Colon (tissue), 2 donors: ENCODE measurements around the gene SPIN1.

ENCODE experiments used
- FAIRE-seq: peaks from 2 replicates; lab custom pipeline; 2012; peaks lifted over from hg19 to GRCh38; lab: Jason Lieb, UNC
- donor health status: control.
- donor health status: control.

The SPIN1 gene

DNA sequence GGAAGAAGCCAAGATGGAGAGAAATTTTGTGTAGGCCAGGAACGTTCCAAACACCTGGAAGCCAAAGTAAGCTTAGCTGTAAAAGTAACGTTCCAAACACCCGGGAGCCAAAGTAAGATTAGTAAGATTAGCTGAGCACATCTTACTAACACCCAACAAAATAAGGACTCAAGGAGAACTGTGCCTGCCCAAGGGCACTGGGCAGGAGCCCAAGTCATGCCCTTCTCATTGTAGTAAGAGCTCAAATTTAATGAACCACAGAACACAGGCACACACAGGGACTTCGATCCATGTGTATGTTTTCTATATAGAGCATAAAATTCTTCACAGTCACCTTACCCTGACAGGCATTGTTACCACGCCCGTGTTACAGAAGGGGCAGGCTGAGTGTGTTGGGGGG lies 110.6 kb downstream of the SPIN1 start:
- FAIRE-seq: no peak

DNA sequence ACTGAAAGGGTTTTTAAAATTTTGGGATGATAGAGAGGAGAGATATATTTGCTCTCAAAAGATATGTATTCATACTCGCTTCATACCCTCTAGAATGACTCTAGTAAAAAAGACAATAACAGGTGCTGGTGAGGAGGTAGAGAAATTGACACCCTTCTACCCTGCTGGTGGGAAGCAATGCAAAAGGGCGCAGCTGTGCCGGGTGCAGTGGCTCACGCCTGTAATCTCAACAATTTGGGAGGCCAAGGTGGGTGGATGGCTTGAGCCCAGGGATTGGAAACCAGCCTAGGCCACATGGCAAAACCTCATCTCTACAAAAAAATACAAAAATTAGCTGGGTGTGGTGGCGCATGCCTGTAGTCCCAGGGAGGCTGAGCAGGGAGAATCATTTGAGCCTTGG lies 112.8 kb downstream of the SPIN1 start:
- FAIRE-seq: no peak

DNA sequence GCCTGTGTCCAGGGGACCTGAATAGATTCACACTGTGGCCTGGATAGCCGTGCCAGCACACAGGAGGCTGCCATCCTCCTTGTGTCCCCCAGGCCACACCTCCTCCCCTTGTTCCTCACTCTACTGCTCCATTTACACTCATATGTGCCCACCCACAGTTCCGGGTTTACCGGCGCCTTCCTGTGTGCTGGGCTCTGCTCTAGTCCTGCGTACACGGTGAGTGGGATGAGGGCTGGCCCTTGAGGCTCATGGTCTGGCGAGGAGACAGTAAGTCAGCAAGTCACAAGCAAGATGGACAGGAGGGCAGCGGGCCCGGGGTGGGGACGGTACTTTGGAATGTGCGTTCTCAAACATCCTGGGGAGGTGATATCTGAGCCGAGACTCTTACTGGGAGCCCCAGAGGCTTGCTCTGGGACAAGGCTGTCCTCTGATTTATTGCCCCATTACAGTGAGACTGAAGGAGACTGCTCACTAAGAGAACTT lies 114.3 kb downstream of the SPIN1 start:
- no peak for FAIRE-seq

DNA sequence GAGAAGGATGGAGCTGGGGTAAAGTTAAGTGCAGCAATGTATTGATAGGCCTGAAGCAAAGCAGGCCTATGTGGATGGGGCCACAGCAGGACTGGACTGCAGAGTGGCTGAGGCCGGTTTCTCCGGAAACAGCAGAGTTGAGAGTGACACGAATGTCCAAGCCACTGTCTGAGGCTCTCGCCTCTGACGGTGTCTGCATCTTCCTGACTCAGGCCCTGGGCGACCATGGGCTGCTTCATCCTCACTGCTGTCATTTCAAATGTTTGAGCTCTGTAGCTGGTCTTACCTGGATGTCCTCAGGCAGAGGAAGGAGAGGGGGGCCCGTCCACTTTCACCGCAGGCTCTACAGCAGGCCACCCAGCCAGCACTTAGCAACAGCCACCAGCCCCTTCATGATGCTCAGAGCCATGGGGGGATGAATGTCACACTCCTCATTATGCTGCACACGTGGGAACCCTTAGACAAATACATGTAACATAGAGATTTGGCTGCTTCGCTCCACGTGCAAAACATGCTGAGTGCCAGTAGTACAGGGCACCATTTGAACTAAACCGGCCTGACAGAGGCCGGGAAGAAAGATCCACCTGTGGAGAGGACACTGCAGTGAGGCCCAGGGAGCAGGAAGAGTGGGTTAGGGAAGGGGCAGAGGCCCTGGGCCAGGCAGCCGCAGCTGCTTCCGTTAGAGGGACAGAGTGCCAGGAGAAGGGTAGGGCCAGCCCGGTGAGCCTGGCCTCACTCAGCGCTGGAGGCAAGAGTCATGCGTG lies 115.0 kb downstream of the SPIN1 start:
- no peak for FAIRE-seq

DNA sequence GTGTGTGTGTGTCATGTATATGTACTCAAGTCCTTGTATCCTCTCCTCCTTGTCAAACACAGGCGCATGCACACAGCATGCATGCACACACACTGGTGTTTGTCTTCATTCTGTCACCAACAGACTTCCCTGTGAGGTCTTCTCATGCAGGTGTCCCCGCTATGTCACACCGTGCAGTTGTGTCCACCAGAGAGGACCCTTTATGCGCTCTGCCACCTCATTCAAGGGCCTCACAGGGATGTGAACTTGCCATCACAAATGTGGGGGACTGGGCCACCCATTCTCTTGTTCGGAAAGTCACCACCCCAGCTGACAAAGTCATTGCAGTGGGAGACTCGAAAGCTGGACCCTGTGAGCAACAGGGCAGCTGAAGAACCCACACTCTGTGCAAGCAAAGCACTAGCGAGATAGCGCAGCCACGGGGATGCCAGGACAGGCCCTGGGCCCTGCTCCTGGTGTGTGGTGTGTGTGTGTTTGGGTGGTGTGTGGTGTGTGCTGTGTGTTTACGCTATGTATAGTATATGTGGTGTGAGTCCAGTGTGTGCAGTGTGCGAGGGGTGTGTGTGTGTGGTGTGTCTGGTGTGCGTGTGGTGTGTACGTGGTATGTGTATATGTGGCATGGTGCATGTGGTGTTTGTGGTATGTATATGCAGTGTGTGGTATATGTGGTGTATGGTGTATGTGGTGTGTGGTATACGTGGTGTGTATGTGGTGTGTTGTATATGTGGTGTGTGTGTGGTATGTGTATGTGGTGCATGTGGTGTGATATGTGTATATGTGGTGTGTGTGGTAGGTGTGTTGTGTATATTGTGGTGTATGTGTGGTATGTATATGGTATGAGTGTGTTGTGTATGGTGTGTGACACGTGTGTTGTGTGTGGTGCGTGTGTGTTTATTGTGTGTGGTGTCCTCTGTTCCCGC lies 115.9 kb downstream of the SPIN1 start:
- no peak for FAIRE-seq

DNA sequence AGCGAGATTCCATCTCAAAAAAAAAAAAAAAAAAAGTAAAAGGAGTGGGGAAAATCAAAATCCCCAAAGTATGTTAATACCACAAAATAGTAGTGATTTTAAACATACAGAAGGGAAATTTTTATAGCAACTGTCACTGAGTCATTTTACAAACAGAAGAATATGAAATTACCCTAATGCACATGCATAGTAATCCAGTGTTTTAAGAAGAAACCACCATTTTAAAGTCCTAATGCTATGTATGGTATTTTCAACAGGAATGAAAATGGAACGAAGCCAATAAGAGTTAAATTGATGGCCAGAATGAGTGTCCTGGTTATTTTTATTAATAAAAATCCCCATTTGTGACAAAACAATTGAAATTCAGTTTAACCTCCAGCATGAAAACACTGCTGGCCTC lies 120.1 kb downstream of the SPIN1 start:
- FAIRE-seq: no peak

DNA sequence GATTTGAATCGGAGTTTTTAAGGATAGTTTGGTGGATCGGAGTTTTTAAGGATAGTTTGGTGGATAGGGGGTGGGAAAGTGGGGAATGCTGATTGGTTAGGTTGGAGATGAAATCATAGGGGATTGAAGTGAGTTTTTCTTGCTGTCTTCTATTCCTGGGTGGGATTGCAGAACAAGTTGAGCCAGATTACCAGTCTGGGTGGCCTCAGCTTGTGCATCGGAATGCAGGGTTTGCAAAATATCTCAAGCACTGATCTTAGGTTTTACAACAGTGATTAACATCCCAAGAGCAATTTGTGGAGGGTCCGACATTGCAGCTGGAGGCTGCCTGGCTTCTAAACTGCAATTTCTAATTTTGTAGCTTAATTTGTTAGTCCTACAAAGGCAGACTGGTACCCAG lies 123.7 kb downstream of the SPIN1 start:
- no peak for FAIRE-seq

DNA sequence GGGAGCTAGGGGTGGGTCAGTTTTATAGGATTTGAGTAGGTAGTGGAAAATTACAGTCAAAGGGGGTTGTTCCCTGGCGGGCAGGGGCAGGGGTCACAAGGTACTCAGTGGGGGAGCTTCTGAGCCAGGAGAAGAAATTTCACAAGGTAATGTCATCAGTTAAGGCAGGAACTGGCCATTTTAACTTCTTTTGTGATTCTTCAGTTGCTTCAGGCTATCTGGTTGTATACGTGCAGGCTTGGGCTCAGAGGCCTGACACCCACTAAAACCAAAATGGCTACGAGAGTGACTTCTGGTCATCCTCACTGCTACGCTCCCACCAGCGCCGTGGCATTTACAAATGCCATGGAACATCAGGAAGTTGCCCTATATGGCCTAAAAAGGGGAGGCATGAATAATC lies 126.0 kb downstream of the SPIN1 start:
- no peak for FAIRE-seq

DNA sequence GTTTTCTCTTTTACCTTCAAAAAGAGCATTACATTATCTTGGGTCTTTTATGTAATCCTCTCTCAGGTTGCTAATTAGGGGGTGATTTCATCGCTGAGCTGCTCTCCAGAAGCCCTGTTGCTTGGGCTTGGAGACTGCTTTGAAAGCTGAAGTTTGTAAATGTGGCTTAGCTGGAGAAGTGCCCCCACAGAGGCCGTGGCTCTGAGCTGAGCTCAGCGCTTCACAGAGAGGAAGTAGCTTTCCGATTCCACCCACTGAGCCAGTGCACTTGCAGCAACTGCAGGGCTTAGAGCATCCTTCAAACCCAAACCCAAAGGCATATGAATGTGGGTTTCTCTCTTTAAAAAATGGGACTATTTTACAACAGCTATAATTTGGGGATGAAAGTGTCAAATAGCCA lies 133.1 kb downstream of the SPIN1 start:
- FAIRE-seq: no peak

DNA sequence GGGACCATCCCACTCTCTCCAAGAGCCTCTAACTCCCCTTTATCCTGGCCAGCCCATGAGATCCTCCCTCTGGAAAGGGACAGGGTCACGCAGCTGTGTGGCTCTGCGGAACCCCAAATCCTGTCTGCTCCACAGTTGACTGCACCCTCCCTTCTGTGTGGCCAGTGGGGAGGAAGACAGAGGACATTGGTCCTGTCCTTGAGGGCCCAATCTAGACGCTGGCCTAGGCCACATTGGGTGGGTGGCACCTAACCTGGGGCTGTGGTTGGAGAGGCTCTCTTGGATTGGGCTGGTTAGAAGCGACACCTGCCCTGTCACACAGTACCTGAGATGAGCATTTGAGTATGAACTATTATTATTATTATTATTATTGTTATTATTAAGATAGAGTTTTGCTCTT lies 134.1 kb downstream of the SPIN1 start:
- FAIRE-seq: no peak

DNA sequence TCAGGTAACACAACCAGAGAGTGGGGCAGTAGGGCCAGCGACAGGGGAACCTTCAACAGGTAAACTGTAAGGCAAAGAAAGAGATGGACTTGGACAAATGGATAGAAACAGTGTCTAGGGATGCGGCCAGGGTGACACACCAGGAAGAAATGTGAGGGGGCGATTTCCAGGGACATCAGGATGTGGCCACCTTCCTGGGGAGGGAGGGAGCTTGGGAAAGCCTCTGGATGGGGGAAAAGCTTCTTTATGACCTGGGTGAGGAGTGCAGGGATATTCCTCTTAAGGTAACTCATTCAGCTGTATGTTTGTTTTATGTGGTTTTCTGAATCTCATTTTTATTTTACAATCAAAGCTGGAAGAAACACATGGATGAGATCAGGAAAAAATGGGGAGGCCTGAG lies 134.8 kb downstream of the SPIN1 start:
- no peak for FAIRE-seq

DNA sequence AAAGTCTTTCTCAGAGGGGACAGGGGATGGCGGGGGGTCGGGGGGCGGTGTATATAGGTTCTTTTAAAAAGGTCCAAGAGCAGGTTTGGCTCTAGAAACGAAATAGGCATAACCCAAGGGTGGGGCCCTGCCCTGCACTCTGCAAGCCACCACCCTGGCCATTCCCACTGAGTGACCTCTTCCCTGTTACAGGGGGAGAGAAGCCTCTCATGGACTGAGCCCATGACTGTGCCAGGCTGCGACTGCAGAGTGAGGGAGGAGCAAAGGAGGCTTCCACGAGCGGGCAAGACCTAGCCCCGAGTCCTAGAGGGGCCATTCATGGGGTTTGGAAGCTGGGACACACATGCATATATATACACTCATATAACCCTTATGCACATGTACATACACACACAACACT lies 136.7 kb downstream of the SPIN1 start:
- FAIRE-seq: no peak

DNA sequence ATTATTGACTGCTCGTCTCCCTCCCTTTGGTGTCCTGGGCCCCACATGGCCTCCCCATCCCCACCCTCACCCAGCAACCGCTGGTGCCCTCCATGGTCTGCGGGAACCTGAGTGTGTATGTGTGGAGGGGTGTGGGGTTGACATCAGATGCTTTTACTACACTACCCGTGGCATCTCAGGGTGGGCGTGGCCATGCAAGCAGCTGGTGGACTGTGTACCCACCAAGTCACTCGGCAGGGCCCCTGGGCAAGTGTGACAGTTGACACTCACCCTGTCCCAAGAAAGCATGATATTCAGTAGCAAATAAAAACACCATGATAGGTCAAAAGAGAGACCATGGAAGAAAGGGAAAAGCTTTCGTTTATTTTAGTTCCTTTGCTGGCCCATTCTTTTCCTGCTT lies 139.4 kb downstream of the SPIN1 start:
- FAIRE-seq: no peak
